ENCODE results near the gene NCMAP.

DNA sequence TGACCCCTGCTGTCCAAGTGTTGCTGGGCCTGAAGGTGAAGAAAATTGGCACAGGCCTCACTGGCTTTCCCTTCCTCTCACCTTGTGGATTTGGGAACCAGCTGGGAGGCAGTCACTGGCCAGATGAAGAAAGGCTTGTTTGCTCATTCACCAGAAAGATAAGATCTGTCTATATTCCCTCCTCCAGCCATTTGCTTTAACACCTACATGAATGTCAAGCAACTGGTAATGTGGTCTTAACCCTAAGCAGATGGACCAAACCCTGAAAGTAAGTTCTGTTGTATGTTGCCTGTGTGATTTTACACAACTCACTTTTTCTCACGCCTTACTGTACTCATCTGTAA is 76.9 kb downstream of the NCMAP start:
- TF ChIP-seq, protein P1, sequence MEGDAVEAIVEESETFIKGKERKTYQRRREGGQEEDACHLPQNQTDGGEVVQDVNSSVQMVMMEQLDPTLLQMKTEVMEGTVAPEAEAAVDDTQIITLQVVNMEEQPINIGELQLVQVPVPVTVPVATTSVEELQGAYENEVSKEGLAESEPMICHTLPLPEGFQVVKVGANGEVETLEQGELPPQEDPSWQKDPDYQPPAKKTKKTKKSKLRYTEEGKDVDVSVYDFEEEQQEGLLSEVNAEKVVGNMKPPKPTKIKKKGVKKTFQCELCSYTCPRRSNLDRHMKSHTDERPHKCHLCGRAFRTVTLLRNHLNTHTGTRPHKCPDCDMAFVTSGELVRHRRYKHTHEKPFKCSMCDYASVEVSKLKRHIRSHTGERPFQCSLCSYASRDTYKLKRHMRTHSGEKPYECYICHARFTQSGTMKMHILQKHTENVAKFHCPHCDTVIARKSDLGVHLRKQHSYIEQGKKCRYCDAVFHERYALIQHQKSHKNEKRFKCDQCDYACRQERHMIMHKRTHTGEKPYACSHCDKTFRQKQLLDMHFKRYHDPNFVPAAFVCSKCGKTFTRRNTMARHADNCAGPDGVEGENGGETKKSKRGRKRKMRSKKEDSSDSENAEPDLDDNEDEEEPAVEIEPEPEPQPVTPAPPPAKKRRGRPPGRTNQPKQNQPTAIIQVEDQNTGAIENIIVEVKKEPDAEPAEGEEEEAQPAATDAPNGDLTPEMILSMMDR (optimal IDR thresholded peaks at IDR 0.05 in 1 of 3, IDR thresholded peaks at IDR 0.05 in 1 of 3, conservative IDR thresholded peaks at IDR 0.05 in 1 of 3; ENCODE audit: extremely low read depth in 1 of 3, insufficient read depth in 2 of 3, low read length in 3 of 3), result no peak
- TF ChIP-seq EZH2 (IDR thresholded peaks at IDR 0.05; ENCODE audit: low read length), result no peak

Data from keratinocyte (primary cell).